Measurements from ENCODE around the gene CSF1R. TPM values are rescaled to one million over a fixed set of nuclear protein-coding genes. Genes with fewer than 3 reads are reported as not detected.

The CSF1R gene
- total RNA-seq, 4 donors from 2014 or later = 12.3 to 58.0 (median 35.2) TPM

DNA sequence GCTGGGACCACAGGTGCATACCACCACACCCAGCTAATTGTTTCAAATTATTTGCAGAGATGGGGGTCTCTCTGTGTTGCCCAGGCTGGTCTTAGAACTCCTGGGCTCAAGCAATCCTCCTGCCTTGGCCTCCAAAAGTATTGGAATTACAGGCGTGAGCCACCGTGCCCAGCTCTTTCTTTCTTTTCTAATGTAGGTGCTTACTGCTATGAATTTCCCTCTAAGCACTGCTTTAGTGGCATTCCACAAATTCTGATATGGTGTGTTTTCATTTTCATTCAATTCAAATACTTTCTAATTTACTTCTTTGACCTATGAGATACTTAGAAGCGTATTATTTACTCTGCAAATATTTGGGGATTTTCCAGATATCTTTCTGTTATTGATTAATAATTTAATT lies 70.9 kb downstream of the CSF1R start:
- WGBS, 2 donors (ENCODE audit: low coverage in 1 of 2) = 95 to 100% methylated on average over 3 of the region's 3 CpGs
- Histone ChIP-seq H3K9me3 (peaks cover 0 to 4% (median 0%) of the 10 kb centered on the region in 3 donors), H3K27me3 (no peaks in the 10 kb centered on the region), H3K4me1 (no peaks in the 10 kb centered on the region), H3K4me3 (no peak overlapping the region), H3K27ac (no peak overlapping the region), H3K36me3 (peaks cover 17 to 88% of the 10 kb centered on the region in 2 donors)
- TF ChIP-seq POLR2AphosphoS5 (IDR thresholded peaks at IDR 0.05) (no peak), POLR2A (IDR thresholded peaks at IDR 0.05) (no peak), EP300 (IDR thresholded peaks at IDR 0.05) (no peak)
- TF ChIP-seq, protein P1, sequence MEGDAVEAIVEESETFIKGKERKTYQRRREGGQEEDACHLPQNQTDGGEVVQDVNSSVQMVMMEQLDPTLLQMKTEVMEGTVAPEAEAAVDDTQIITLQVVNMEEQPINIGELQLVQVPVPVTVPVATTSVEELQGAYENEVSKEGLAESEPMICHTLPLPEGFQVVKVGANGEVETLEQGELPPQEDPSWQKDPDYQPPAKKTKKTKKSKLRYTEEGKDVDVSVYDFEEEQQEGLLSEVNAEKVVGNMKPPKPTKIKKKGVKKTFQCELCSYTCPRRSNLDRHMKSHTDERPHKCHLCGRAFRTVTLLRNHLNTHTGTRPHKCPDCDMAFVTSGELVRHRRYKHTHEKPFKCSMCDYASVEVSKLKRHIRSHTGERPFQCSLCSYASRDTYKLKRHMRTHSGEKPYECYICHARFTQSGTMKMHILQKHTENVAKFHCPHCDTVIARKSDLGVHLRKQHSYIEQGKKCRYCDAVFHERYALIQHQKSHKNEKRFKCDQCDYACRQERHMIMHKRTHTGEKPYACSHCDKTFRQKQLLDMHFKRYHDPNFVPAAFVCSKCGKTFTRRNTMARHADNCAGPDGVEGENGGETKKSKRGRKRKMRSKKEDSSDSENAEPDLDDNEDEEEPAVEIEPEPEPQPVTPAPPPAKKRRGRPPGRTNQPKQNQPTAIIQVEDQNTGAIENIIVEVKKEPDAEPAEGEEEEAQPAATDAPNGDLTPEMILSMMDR (IDR thresholded peaks at IDR 0.05) = no peak
- no peak for ATAC-seq

DNA sequence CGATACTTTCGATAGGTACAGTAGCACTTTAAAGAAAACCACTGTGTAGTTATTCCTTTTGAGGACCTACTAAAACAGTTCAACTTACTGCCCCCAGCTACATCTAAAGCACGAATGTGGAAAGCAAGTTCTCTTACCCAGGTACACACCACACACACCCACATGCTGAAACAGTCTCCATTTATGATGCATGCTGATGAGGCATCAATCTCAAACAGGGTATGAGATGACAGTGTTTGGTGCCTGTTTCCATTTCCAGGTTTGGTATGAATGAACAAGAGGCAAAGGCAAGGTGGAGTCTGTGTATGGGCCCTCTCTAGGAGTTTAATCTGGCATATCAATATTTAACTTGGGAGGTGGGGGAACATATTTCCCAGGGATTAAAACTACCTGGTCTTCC lies 71.9 kb downstream of the CSF1R start:
- Histone ChIP-seq H3K9me3 (peaks cover 0 to 4% (median 0%) of the 10 kb centered on the region in 3 donors), H3K4me1 (no peaks in the 10 kb centered on the region), H3K27me3 (no peaks in the 10 kb centered on the region), H3K36me3 (peaks cover 17 to 88% of the 10 kb centered on the region in 2 donors), H3K27ac (no peak overlapping the region), H3K4me3 (no peak overlapping the region)
- 93 to 100% methylated on average over 3 of the region's 3 CpGs for WGBS, 2 donors (ENCODE audit: low coverage in 1 of 2)
- TF ChIP-seq POLR2A (IDR thresholded peaks at IDR 0.05) (no peak), POLR2AphosphoS5 (IDR thresholded peaks at IDR 0.05) (no peak), EP300 (IDR thresholded peaks at IDR 0.05) (no peak)
- TF ChIP-seq, protein P1 (IDR thresholded peaks at IDR 0.05) = no peak
- ATAC-seq = no peak

DNA sequence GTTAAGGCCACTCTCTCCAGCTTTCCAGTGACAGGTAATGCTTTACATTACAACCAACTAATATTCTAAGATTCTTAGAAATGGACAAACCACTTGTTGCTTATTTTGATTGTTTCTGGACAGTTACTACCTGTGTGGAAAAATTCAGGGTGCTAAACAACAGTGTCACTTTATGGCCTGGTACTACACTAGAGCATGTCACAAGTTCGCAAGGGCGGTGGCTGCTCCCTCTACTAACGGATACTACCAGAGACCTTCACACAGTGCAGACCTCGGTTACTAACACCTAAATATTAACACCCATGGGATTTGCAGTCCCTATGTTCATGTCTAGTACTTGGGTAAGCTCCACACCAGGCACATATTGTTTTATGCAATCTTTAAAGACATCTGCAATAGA lies 72.4 kb downstream of the CSF1R start:
- no peak overlapping the region for H3K4me3 ChIP-seq
- no peak for ATAC-seq
- WGBS, 2 donors (ENCODE audit: low coverage in 1 of 2) = 88 to 96% methylated on average over 4 of the region's 4 CpGs
- H3K27me3 ChIP-seq = no peaks in the 10 kb centered on the region
- TF ChIP-seq, protein P1 (IDR thresholded peaks at IDR 0.05) = no peak
- TF ChIP-seq EP300 (IDR thresholded peaks at IDR 0.05) (no peak), POLR2AphosphoS5 (IDR thresholded peaks at IDR 0.05) (no peak), POLR2A (IDR thresholded peaks at IDR 0.05) (no peak)
- peaks cover 17 to 88% of the 10 kb centered on the region in 2 donors for H3K36me3 ChIP-seq
- peaks cover 0 to 4% (median 0%) of the 10 kb centered on the region in 3 donors for H3K9me3 ChIP-seq
- no peaks in the 10 kb centered on the region for H3K4me1 ChIP-seq
- H3K27ac ChIP-seq = no peak overlapping the region

DNA sequence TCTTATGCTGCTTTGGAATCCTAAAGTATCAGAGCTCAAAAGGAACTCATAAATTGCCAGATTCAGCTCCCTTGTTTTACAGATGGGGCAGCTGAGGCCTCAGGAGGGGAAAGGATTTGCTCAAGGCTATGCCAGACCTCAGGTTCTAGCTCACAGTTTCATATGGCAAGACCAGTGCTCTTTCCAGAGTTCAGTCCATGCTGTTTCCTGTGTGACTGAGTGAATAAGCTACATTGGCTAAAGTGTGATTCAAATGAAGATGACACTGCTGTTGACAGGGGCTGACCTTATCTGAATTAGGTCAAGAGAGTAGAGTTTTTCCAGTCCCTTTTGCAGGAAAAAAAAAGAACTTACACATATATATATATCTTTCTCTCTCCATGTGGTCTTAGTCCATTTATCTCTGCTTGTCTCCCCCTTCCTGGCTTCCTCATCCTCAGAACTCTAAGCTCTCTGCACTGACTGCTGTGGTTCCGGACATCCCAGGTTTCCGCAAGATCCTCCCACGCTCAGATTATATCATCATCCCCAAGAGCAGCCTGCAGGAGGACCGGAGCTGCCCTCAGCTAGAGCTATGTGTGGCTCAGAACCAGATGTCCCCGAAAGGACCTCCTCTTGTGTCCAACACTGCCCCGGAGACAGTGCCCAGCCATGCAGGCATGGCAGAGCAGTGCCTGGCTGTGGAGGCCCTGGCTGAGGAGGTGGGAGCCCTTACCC lies 76.5 kb downstream of the CSF1R start:
- H3K27ac ChIP-seq = no peak overlapping the region
- peaks cover 12 to 99% of the 10 kb centered on the region in 2 donors for H3K36me3 ChIP-seq
- TF ChIP-seq, protein P1 (IDR thresholded peaks at IDR 0.05) = no peak
- TF ChIP-seq POLR2AphosphoS5 (IDR thresholded peaks at IDR 0.05) (no peak), POLR2A (IDR thresholded peaks at IDR 0.05) (no peak), EP300 (IDR thresholded peaks at IDR 0.05) (no peak)
- H3K4me3 ChIP-seq = no peak overlapping the region
- H3K9me3 ChIP-seq = no peaks in the 10 kb centered on the region
- no CpG with 5 or more reads among the region's 6 CpGs for WGBS, 2 donors (ENCODE audit: low coverage in 1 of 2)
- no peak for ATAC-seq
- H3K4me1 ChIP-seq = no peaks in the 10 kb centered on the region
- no peaks in the 10 kb centered on the region for H3K27me3 ChIP-seq

DNA sequence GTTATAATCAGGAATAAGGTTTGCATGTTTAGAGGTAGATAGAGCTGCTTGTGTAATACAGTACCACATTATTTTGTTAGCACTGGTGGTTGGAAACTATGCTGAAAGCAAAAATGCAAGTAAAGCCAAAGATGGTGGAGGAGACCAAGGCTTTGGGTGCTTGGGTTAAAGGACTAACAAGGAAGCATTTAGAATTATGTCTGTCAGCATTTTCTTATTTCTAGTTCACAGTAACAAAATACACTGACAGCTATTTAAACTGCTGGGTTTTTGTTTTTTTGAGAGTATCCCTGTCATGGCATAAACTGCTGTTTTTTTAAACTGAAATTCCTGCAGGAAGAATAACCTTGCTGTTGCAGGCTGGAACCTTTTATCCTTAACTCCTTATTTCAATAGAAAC lies 79.3 kb downstream of the CSF1R start:
- no peaks in the 10 kb centered on the region for H3K9me3 ChIP-seq
- H3K27me3 ChIP-seq = no peaks in the 10 kb centered on the region
- no peak overlapping the region for H3K4me3 ChIP-seq
- no peak overlapping the region for H3K27ac ChIP-seq
- peaks cover 0 to 75% of the 10 kb centered on the region in 2 donors for H3K36me3 ChIP-seq
- no peak for ATAC-seq
- H3K4me1 ChIP-seq = peaks cover 2 to 18% (median 11%) of the 10 kb centered on the region in 3 donors
- TF ChIP-seq EP300 (IDR thresholded peaks at IDR 0.05) = no peak
- TF ChIP-seq, protein P1 (IDR thresholded peaks at IDR 0.05) = no peak
- no peak for TF ChIP-seq POLR2A (IDR thresholded peaks at IDR 0.05)
- TF ChIP-seq POLR2AphosphoS5 (IDR thresholded peaks at IDR 0.05) = no peak

All from gastroesophageal sphincter (tissue), 4 donors.